Hepatocyte (in vitro differentiated cells): ENCODE data around the gene PIK3CG. TPM values are rescaled to one million over a fixed set of nuclear protein-coding genes. Genes with fewer than 3 reads are reported as not detected.

ENCODE experiments used
- DNase-seq: peaks from one replicate; pipeline ENCODE4 v3.0.0-alpha.2; 2016; ENCODE audit warnings: low spot score
- H2AFZ ChIP-seq: fragments of 200-600 bp; sonication (generic); 2 replicates; pipeline ENCODE4 v1.6.0; 2016; ENCODE audit warnings: antibody characterized with exemption, mild to moderate bottlenecking
- H3K27ac ChIP-seq: fragments of 200-600 bp; sonication (generic); 2 replicates; pipeline ENCODE4 v1.5.1; 2016; ENCODE audit warnings: mild to moderate bottlenecking
- H3K27me3 ChIP-seq: fragments of 200-600 bp; sonication (generic); 2 replicates; pipeline ENCODE4 v1.6.1; 2016
- H3K36me3 ChIP-seq: fragments of 200-600 bp; sonication (generic); replicated peaks from 2 replicates; pipeline ENCODE4 v1.5.1; 2016; ENCODE audit warnings: low read depth; ENCODE audit not compliant: insufficient read depth
- H3K4me1 ChIP-seq: fragments of 200-600 bp; sonication (generic); 2 replicates; pipeline ENCODE4 v1.5.1; 2016; ENCODE audit warnings: mild to moderate bottlenecking, moderate library complexity; ENCODE audit not compliant: insufficient read depth
- H3K4me2 ChIP-seq: fragments of 200-600 bp; sonication (generic); 2 replicates; pipeline ENCODE4 v1.6.0; 2016
- H3K4me3 ChIP-seq: fragments of 200-600 bp; sonication (generic); 2 replicates; pipeline ENCODE4 v1.5.1; 2016; ENCODE audit warnings: mild to moderate bottlenecking
- H3K79me2 ChIP-seq: fragments of 200-600 bp; sonication (generic); 2 replicates; pipeline ENCODE4 v1.6.0; 2017; ENCODE audit warnings: mild to moderate bottlenecking
- H3K9me2 ChIP-seq: fragments of 200-600 bp; sonication (generic); replicated peaks from 2 replicates; pipeline ENCODE4 v1.6.0; 2017; ENCODE audit warnings: mild to moderate bottlenecking; ENCODE audit not compliant: insufficient read depth
- H3K9me3 ChIP-seq: fragments of 200-600 bp; sonication (generic); 2 replicates; pipeline ENCODE4 v1.5.1; 2016; ENCODE audit warnings: low read depth, mild to moderate bottlenecking
- H4K20me1 ChIP-seq: fragments of 200-600 bp; sonication (generic); 2 replicates; pipeline ENCODE4 v1.6.0; 2016; ENCODE audit warnings: mild to moderate bottlenecking; ENCODE audit not compliant: insufficient read depth, poor library complexity, severe bottlenecking
- CTCF ChIP-seq: fragments of 200-600 bp; sonication (generic); IDR thresholded peaks from 2 replicates; pipeline ENCODE4 v1.5.1; 2016; ENCODE audit warnings: antibody characterized with exemption, mild to moderate bottlenecking; ENCODE audit not compliant: poor library complexity
- EZH2 ChIP-seq: fragments of 200-600 bp; sonication (generic); IDR thresholded peaks from 2 replicates; pipeline ENCODE4 v1.6.1; 2016; ENCODE audit warnings: antibody characterized with exemption, mild to moderate bottlenecking, borderline replicate concordance
- EZH2phosphoT487 ChIP-seq: fragments of 200-600 bp; sonication (generic); IDR thresholded peaks from one replicate; pipeline ENCODE4 v1.6.1; 2018; ENCODE audit warnings: antibody characterized with exemption, mild to moderate bottlenecking, low read depth, moderate library complexity; ENCODE audit not compliant: unreplicated experiment, severe bottlenecking
- WGBS: methylation state at CpG from one replicate; pipeline ENCODE4 v1.1.6; 2016; ENCODE audit warnings: low lambda C conversion rate; ENCODE audit errors: missing lambda C conversion rate; 5-methylcytosine and 5-hydroxymethylcytosine counted together
- polyA plus RNA-seq: library from polyadenylated mRNA; unstranded; fragments of >200 nt; fragmentation: Nextera tagmentation; extraction: Ambion mirVana; gene quantifications from 2 replicates; pipeline ENCODE4 v1.2.1, GENCODE V29; 2016
- total RNA-seq: library from RNA; depleted of rRNA; stranded (reverse); fragments of >200 nt; gene quantifications from 2 replicates; pipeline ENCODE4 v1.2.3, GENCODE V29; 2014

The PIK3CG gene
- total and polyA plus RNA-seq, 2 experiments from 2014 or later = 0.03 to 0.25 TPM

- TF ChIP-seq EZH2phosphoT487 (no peak), CTCF (no peak), EZH2 (no peak)
- H3K36me3 ChIP-seq = no peaks in the 10 kb centered on the region
- no peaks in the 10 kb centered on the region for H3K9me3 ChIP-seq
- H3K9me2 ChIP-seq = no peaks in the 10 kb centered on the region
- H2AFZ ChIP-seq = no peak overlapping the region
- no peak overlapping the region for H3K4me3 ChIP-seq
- 67% methylated on average over 4 of the region's 4 CpGs for WGBS
- H4K20me1 ChIP-seq = no peaks in the 10 kb centered on the region
- DNase-seq = no peak
- no peaks in the 10 kb centered on the region for H3K79me2 ChIP-seq
- no peaks in the 10 kb centered on the region for H3K27me3 ChIP-seq
- no peak overlapping the region for H3K27ac ChIP-seq
- no peak overlapping the region for H3K4me2 ChIP-seq
- H3K4me1 ChIP-seq = no peaks in the 10 kb centered on the region
Observed at GRCh38 chr7:106820321-106821217, 44.5 kb upstream of the PIK3CG start.

GRCh38 chr7:106823631-106824030, 41.5 kb upstream of the PIK3CG start:
- Histone ChIP-seq H3K27me3 (no peaks in the 10 kb centered on the region), H3K27ac (no peak overlapping the region), H3K4me1 (no peaks in the 10 kb centered on the region), H3K36me3 (no peaks in the 10 kb centered on the region), H2AFZ (no peak overlapping the region), H3K4me2 (no peak overlapping the region), H3K79me2 (no peaks in the 10 kb centered on the region), H3K9me3 (no peaks in the 10 kb centered on the region), H3K9me2 (no peaks in the 10 kb centered on the region), H3K4me3 (no peak overlapping the region), H4K20me1 (no peaks in the 10 kb centered on the region)
- no peak for DNase-seq
- TF ChIP-seq EZH2 = no peak
- no peak for TF ChIP-seq EZH2phosphoT487
- no peak for TF ChIP-seq CTCF

- no peak overlapping the region for H3K4me3 ChIP-seq
- H4K20me1 ChIP-seq = no peaks in the 10 kb centered on the region
- DNase-seq = no peak
- H3K9me2 ChIP-seq = no peaks in the 10 kb centered on the region
- no peak overlapping the region for H3K27ac ChIP-seq
- H3K79me2 ChIP-seq = no peaks in the 10 kb centered on the region
- no peaks in the 10 kb centered on the region for H3K36me3 ChIP-seq
- H3K4me2 ChIP-seq = no peak overlapping the region
- H3K9me3 ChIP-seq = no peaks in the 10 kb centered on the region
- H3K4me1 ChIP-seq = no peaks in the 10 kb centered on the region
- no peak for TF ChIP-seq EZH2
- TF ChIP-seq CTCF = no peak
- TF ChIP-seq EZH2phosphoT487 = no peak
- no peaks in the 10 kb centered on the region for H3K27me3 ChIP-seq
- no peak overlapping the region for H2AFZ ChIP-seq
- 93% methylated on average over 4 of the region's 4 CpGs for WGBS
Observed at GRCh38 chr7:106824458-106824857, 40.6 kb upstream of the PIK3CG start.
